Esophagus squamous epithelium (tissue), 5 donors: Measurements from ENCODE around the gene SYNE2. TPM values are rescaled to one million over a fixed set of nuclear protein-coding genes. Genes with fewer than 3 reads are reported as not detected.
"Not testable (repeated sequence)": the region's sequence is repeated elsewhere in the genome, so short reads cannot be mapped to it uniquely, and the experiment has no call there.

Experiments
- DNase-seq: peaks from one replicate; lab custom pipeline; 2025; lab: John Stamatoyannopoulos, UW
- H3K27ac ChIP-seq, 4 donors: fragments of 200-600 bp; sonication (generic); one replicate each; pipeline ENCODE4 v1.5.1; 2016 to 2019; ENCODE audit warnings: mild to moderate bottlenecking in 1 of 4
- H3K27me3 ChIP-seq, 4 donors: fragments of 200-600 bp; sonication (generic); 1 replicate in 3 of 4; 2 replicates in 1 of 4; pipeline versions ENCODE4 v1.5.1 to v1.6.0; 2017 to 2021; ENCODE audit warnings: antibody characterized with exemption in 1 of 4
- H3K36me3 ChIP-seq, 3 donors: fragments of 200-600 bp; sonication (generic); one replicate each; pipeline ENCODE4 v1.5.1; 2016 to 2019
- H3K4me1 ChIP-seq, 3 donors: fragments of 200-600 bp; sonication (generic); one replicate each; pipeline ENCODE4 v1.5.1; 2017 to 2019
- H3K4me3 ChIP-seq, 4 donors: fragments of 200-600 bp; sonication (generic); 1 replicate in 3 of 4; 2 replicates in 1 of 4; pipeline ENCODE4 v1.5.1; 2016 to 2019; ENCODE audit warnings: mild to moderate bottlenecking in 2 of 4, moderate library complexity in 1 of 4
- H3K9me3 ChIP-seq, 3 donors: fragments of 200-600 bp; sonication (generic); one replicate each; pipeline ENCODE4 v1.5.1; 2016 to 2019
- POLR2A ChIP-seq, 4 donors: fragments of 450-650 bp; IDR thresholded peaks; one replicate each; pipeline ENCODE4 v1.6.1; 2017; ENCODE audit warnings: antibody characterized with exemption in 4 of 4, mild to moderate bottlenecking in 4 of 4, moderate library complexity in 3 of 4
- WGBS, 2 donors: methylation state at CpG; one replicate each; pipeline ENCODE4 v1.1.5; 2018; 5-methylcytosine and 5-hydroxymethylcytosine counted together
- intact Hi-C: fragments of 100-400 bp; cut with DNase I; formaldehyde crosslinking; loops from one replicate; pipeline ENCODE4 v1.15.0; 2022
- total RNA-seq, 4 donors: library from RNA; depleted of rRNA; stranded (reverse); fragments of >200 nt; gene quantifications; one replicate each; pipeline ENCODE4 v1.1.0, GENCODE V29; 2016
- TF ChIP-seq, protein P1 (sequence below), 6 experiments: fragments of 450-650 bp in 4 of 6; fragments of 200-600 bp in 2 of 6; sonication (generic) in 2 of 6; IDR thresholded peaks; one replicate each; pipeline ENCODE4 v1.5.1; 2016 to 2019; ENCODE audit warnings: antibody characterized with exemption in 6 of 6, mild to moderate bottlenecking in 4 of 6, moderate library complexity in 4 of 6
- donor health status: DM: yes; HTN: yes; CAD: no.

SYNE2 gene
- total RNA-seq, 4 donors from 2014 or later, result 128 to 197 (median 145) TPM

GRCh38 chr14:64025479-64025878 lies 172.7 kb downstream of the SYNE2 start:
- no peaks in the 10 kb centered on the region for H3K27me3 ChIP-seq
- peaks cover 0 to 99% (median 35%) of the 10 kb centered on the region in 3 donors for H3K36me3 ChIP-seq
- no peak overlapping the region for H3K4me3 ChIP-seq
- H3K4me1 ChIP-seq, result no peaks in the 10 kb centered on the region
- intact Hi-C loops, result no loop called here
- H3K9me3 ChIP-seq, result no peaks in the 10 kb centered on the region
- TF ChIP-seq, protein P1, sequence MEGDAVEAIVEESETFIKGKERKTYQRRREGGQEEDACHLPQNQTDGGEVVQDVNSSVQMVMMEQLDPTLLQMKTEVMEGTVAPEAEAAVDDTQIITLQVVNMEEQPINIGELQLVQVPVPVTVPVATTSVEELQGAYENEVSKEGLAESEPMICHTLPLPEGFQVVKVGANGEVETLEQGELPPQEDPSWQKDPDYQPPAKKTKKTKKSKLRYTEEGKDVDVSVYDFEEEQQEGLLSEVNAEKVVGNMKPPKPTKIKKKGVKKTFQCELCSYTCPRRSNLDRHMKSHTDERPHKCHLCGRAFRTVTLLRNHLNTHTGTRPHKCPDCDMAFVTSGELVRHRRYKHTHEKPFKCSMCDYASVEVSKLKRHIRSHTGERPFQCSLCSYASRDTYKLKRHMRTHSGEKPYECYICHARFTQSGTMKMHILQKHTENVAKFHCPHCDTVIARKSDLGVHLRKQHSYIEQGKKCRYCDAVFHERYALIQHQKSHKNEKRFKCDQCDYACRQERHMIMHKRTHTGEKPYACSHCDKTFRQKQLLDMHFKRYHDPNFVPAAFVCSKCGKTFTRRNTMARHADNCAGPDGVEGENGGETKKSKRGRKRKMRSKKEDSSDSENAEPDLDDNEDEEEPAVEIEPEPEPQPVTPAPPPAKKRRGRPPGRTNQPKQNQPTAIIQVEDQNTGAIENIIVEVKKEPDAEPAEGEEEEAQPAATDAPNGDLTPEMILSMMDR (IDR thresholded peaks at IDR 0.05), result no peak
- no peak for TF ChIP-seq POLR2A (IDR thresholded peaks at IDR 0.05)
- 66 to 74% methylated on average over 3 of the region's 3 CpGs for WGBS, 2 donors
- H3K27ac ChIP-seq, result no peak overlapping the region
- DNase-seq, result no peak

DNA sequence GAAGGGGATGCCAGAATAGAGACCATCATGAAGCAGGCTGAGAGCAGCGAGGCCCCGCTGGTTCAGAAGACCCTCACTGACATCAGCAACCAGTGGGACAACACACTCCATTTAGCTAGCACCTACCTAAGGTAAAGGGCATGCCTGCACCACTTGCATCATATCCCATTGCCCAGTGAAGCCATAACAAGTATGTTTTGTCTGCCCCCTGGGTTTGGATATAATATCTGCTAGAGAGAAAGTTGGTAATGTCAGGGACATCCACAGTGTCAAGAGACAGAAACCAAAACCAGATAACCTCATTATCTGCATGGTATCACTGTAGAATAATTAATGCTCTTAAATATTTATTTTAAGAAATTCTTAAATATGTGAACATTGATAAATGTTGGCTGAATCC lies 173.8 kb downstream of the SYNE2 start:
- peaks cover 0 to 99% (median 31%) of the 10 kb centered on the region in 3 donors for H3K36me3 ChIP-seq
- no peaks in the 10 kb centered on the region for H3K4me1 ChIP-seq
- no peak for DNase-seq
- no peaks in the 10 kb centered on the region for H3K27me3 ChIP-seq
- intact Hi-C loops, result no loop called here
- H3K9me3 ChIP-seq, result no peaks in the 10 kb centered on the region
- no peak overlapping the region for H3K27ac ChIP-seq
- TF ChIP-seq, protein P1 (IDR thresholded peaks at IDR 0.05), result no peak
- no peak for TF ChIP-seq POLR2A (IDR thresholded peaks at IDR 0.05)
- WGBS, 2 donors, result 89 to 100% methylated on average over 2 of the region's 2 CpGs
- H3K4me3 ChIP-seq, result no peak overlapping the region

DNA sequence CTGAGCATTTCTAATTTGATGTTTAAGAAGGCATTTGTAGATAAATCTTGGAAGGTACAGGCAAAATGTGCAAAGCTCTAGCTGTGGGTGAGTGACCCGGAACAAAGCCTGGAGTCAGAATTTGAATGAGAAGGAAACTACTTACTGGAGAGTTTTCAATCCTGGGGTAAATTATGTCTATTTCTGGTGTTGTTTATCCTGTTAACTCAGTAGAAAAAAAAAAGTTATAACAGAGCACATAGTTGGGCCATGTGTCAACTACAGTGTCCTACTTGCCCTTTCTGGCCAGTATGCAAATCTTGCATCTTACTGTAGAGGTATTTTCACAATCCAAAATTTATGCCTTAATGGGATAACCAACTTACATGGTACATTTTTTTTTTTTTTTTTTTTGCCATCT lies 182.3 kb downstream of the SYNE2 start:
- DNase-seq, result no peak
- 88 to 90% methylated on average over 1 of the region's 1 CpG for WGBS, 2 donors
- no peaks in the 10 kb centered on the region for H3K9me3 ChIP-seq
- H3K27me3 ChIP-seq, result no peaks in the 10 kb centered on the region
- H3K4me1 ChIP-seq, result no peaks in the 10 kb centered on the region
- peaks cover 0 to 50% (median 2%) of the 10 kb centered on the region in 3 donors for H3K36me3 ChIP-seq
- no peak overlapping the region for H3K27ac ChIP-seq
- TF ChIP-seq, protein P1 (IDR thresholded peaks at IDR 0.05), result no peak
- no peak for TF ChIP-seq POLR2A (IDR thresholded peaks at IDR 0.05)
- intact Hi-C loops, result no loop called here
- H3K4me3 ChIP-seq, result no peak overlapping the region

GRCh38 chr14:64037869-64038745 lies 185.3 kb downstream of the SYNE2 start:
- WGBS, 2 donors, result 95 to 97% methylated on average over 4 to 7 of the region's 66 CpGs
- H3K4me3 ChIP-seq, H3K9me3 ChIP-seq, DNase-seq, H3K4me1 ChIP-seq, H3K27me3 ChIP-seq, intact Hi-C loops, H3K27ac ChIP-seq: not testable (repeated sequence)
- H3K36me3 ChIP-seq, result peaks cover 0 to 27% (median 0%) of the 10 kb centered on the region in 3 donors

GRCh38 chr14:64038841-64039542 lies 186.2 kb downstream of the SYNE2 start:
- H3K36me3 ChIP-seq, result peaks cover 0 to 31% (median 0%) of the 10 kb centered on the region in 3 donors
- H3K27ac ChIP-seq, result no peak overlapping the region
- WGBS, 2 donors, result 75 to 83% methylated on average over 4 to 5 of the region's 5 CpGs
- H3K9me3 ChIP-seq, result no peaks in the 10 kb centered on the region
- intact Hi-C loops, result no loop called here
- H3K4me3 ChIP-seq, result no peak overlapping the region
- H3K4me1 ChIP-seq, result no peaks in the 10 kb centered on the region
- H3K27me3 ChIP-seq, result no peaks in the 10 kb centered on the region
- TF ChIP-seq POLR2A (IDR thresholded peaks at IDR 0.05), result no peak
- TF ChIP-seq, protein P1 (IDR thresholded peaks at IDR 0.05), result no peak
- DNase-seq, result no peak
